Activated naive CD4-positive, alpha-beta T cell treated with anti-CD3 and anti-CD28 coated beads for 36 hours (primary cell): Measurements from ENCODE around the gene TRIB2. TPM values are rescaled to one million over a fixed set of nuclear protein-coding genes. Genes with fewer than 3 reads are reported as not detected.
"Not testable (repeated sequence)": the region's sequence is repeated elsewhere in the genome, so short reads cannot be mapped to it uniquely, and the experiment has no call there.

Experiments
- CTCF ChIA-PET: fragments of 350-600 bp; sonication (Branson Sonifier 250); formaldehyde crosslinking; loops from one replicate; lab custom pipeline; 2021; ENCODE audit warnings: antibody characterized with exemption; lab: Charles Lee
- DNase-seq: peaks from one replicate; pipeline ENCODE4 v3.0.0-alpha.2; 2020
- H3K27ac Mint-ChIP-seq: one replicate; pipeline ENCODE4 v1.8.0; 2021; ENCODE audit warnings: mild to moderate bottlenecking, mixed read lengths
- H3K27me3 Mint-ChIP-seq: one replicate; pipeline ENCODE4 v1.8.0; 2021; ENCODE audit warnings: low read depth, mixed read lengths
- H3K36me3 Mint-ChIP-seq: one replicate; pipeline ENCODE4 v1.8.0; 2021; ENCODE audit warnings: low read depth, mixed read lengths
- H3K4me1 Mint-ChIP-seq: one replicate; pipeline ENCODE4 v1.8.0; 2021; ENCODE audit warnings: low read depth, mixed read lengths
- H3K4me3 Mint-ChIP-seq: one replicate; pipeline ENCODE4 v1.8.0; 2021; ENCODE audit warnings: mild to moderate bottlenecking, moderate library complexity, mixed read lengths
- H3K9me3 Mint-ChIP-seq: one replicate; pipeline ENCODE4 v1.8.0; 2021; ENCODE audit warnings: mixed read lengths
- intact Hi-C: fragments of 100-400 bp; cut with micrococcal nuclease; formaldehyde crosslinking; loops from one replicate; pipeline ENCODE4 v1.15.1; 2023
- total RNA-seq, 2 experiments: library from RNA; stranded (reverse); gene quantifications; one replicate each; pipeline ENCODE4 v1.2.3, GENCODE V29; 2021

TRIB2 gene
- total RNA-seq, result 1 to 10 TPM; 3.7 to 4.4 TPM

DNA sequence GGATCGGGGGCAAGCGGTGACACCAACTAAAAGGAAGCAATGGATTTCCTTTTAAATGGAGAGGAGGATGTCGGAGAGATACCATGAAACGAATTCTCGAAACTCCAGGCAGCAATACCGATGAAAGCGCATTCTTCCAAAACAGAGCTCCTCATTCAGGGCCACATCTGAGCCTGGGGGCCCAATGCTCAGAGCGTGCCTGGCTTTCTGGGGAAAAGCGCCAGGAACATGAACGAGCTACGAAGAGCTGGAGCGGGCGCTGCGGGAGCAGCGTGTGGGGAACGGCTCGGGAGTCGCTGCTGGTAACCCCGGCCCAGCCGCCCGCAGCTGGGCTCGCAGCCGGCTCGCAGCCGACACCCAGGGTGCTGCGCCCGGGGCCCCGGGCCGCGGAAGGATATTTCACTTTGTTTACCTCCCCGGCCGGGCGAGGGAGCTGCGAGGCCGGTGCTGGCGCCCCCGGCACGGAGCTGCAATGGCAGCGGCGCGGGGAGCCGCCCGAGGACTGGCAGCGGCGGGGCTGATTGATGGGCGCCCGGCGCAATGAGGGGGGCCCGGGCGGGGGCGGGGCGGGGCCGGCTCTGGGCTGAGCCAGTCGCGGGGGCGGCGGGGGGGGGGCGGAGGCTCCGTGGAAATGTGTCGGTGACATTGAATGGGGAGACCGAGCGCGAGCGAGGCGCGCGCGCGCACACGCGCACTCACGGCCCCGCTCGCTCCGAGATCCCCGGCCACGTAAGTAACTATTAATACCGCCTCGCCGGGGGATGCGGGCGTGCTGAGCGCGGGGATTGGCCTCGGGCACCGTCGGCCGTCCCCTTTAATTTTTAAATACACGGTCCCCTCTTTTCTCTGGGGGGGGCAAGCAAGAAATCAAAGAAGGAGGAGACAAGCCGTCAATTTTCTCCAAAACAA is at the start of gene TRIB2:
Gene TRIB2, plus strand, starts transcription at position 655 of the 909 bp plus-strand sequence. CDS start 1,372 bp downstream, outside the sequence.
- CTCF ChIA-PET, result interaction anchor here (0.6 to 4.1 kb wide), 37 partner anchors 9 to 888 kb away, joined by 3 to 33 read pairs (median 4); no protein-coding TSS in a partner anchor
- H3K4me3 Mint-ChIP-seq, result peak within 1 kb of the TSS; percentile 96
- peaks cover 1% of the 10 kb centered on the region for H3K27me3 Mint-ChIP-seq
- no peaks in the 10 kb centered on the region for H3K9me3 Mint-ChIP-seq
- DNase-seq, result peak; percentile 84
- no peaks in the 10 kb centered on the region for H3K36me3 Mint-ChIP-seq
- intact Hi-C loops, result loop anchor here (1.0 to 5.0 kb wide), 14 partner anchors 161 to 1029 kb away; no protein-coding TSS in a partner anchor
- H3K4me1 Mint-ChIP-seq, result peaks cover 46% of the 10 kb centered on the region
- H3K27ac Mint-ChIP-seq, result peak within 1 kb of the TSS; percentile 76

- H3K27me3 Mint-ChIP-seq, result no peaks in the 10 kb centered on the region
- peaks cover 3% of the 10 kb centered on the region for H3K36me3 Mint-ChIP-seq
- DNase-seq, result no peak
- no peak overlapping the region for H3K27ac Mint-ChIP-seq
- intact Hi-C loops, result no loop called here
- no peaks in the 10 kb centered on the region for H3K4me1 Mint-ChIP-seq
- no peak overlapping the region for H3K4me3 Mint-ChIP-seq
- CTCF ChIA-PET, result no interaction called here
- H3K9me3 Mint-ChIP-seq, result peaks cover 7% of the 10 kb centered on the region
Measured at GRCh38 chr2:12669036-12669435, 47.7 kb upstream of the TRIB2 start.

- Mint-ChIP-seq H3K9me3 (no peaks in the 10 kb centered on the region), H3K36me3 (no peaks in the 10 kb centered on the region), H3K4me1 (no peaks in the 10 kb centered on the region), H3K27ac (no peak overlapping the region), H3K27me3 (no peaks in the 10 kb centered on the region), H3K4me3 (no peak overlapping the region)
- intact Hi-C loops, result no loop called here
- CTCF ChIA-PET, result interaction anchor here (0.7 to 0.8 kb wide), 2 partner anchors 16 to 44 kb away, joined by 3 to 6 read pairs; partner anchors contain the start of gene TRIB2
- DNase-seq, result no peak
Measured at GRCh38 chr2:12672711-12673315, 43.9 kb upstream of the TRIB2 start.

DNA sequence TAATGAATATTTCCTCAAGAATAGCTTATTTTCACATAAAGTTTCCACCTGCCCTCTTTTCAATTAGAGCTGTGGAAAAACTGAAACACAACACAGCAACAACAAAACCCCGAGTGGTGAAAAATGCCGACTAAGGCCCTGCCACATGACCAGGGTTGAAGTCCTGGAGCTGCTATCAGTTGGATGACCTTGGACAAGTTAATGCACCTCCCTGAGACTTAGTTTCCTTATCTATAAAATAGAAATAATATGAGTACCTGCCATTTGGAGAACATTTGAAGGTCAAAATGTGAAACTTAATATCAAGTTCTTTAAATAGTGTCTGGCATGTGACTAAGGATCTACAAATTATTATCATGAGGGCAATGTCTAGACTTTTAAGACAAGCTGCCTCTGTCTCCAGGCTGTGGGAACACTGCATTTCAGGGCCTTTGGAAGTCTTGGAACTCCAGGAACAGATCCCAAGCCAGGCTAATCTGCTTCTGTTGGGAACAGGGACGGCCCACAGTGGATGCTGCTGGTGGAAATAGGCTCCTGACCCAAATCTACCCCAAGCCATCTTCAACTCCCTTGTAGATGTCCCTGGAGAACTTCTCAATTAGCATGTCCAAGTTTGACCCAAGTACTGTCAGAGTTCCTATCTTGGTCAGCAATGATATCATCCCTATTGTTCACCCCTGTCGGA is 42.0 kb upstream of the TRIB2 start:
- CTCF ChIA-PET, result interaction anchor here (0.5 to 1.0 kb wide), 2 partner anchors 21 to 320 kb away, joined by 3 to 4 read pairs; no protein-coding TSS in a partner anchor
- Mint-ChIP-seq H3K4me3 (no peak overlapping the region), H3K9me3 (peaks cover 2% of the 10 kb centered on the region), H3K27me3 (no peaks in the 10 kb centered on the region), H3K4me1 (no peaks in the 10 kb centered on the region), H3K27ac (no peak overlapping the region), H3K36me3 (no peaks in the 10 kb centered on the region)
- DNase-seq, result no peak
- intact Hi-C loops, result no loop called here

GRCh38 chr2:12675352-12675795 is 41.4 kb upstream of the TRIB2 start:
- no peak overlapping the region for H3K27ac Mint-ChIP-seq
- H3K4me1 Mint-ChIP-seq, result no peaks in the 10 kb centered on the region
- H3K36me3 Mint-ChIP-seq, result no peaks in the 10 kb centered on the region
- H3K4me3 Mint-ChIP-seq, result no peak overlapping the region
- intact Hi-C loops, result no loop called here
- no peaks in the 10 kb centered on the region for H3K27me3 Mint-ChIP-seq
- H3K9me3 Mint-ChIP-seq, result peaks cover 8% of the 10 kb centered on the region
- no peak for DNase-seq
- CTCF ChIA-PET, result interaction anchor here (0.5 to 1.0 kb wide), 2 partner anchors 21 to 321 kb away, joined by 3 to 4 read pairs; no protein-coding TSS in a partner anchor

GRCh38 chr2:12675801-12676200 is 40.9 kb upstream of the TRIB2 start:
- CTCF ChIA-PET, result interaction anchor here (1.0 kb wide), 1 partner anchor 321 kb away, joined by 4 read pairs; no protein-coding TSS in a partner anchor
- intact Hi-C loops, result no loop called here

DNA sequence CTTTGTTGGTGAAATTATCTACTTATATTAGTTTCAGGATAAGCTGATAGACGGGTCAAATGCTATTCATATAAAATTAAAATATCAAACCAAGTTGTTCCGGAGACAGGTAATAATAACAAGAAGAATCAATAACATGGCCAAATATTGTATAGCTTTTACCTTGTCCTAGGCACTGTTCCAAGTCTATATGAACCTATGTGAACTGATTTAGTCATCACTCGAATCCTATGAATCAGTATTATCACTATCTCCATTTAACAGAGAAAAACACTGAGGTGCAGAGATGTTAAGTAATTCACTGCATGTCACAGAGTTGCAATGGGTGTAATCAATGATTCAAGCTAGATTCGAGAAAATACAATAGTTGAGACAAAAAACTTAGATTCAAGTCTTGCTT is 40.0 kb upstream of the TRIB2 start:
- Mint-ChIP-seq H3K4me1 (no peaks in the 10 kb centered on the region), H3K36me3 (no peaks in the 10 kb centered on the region), H3K9me3 (peaks cover 8% of the 10 kb centered on the region), H3K27ac (no peak overlapping the region), H3K4me3 (no peak overlapping the region), H3K27me3 (no peaks in the 10 kb centered on the region)
- no peak for DNase-seq
- CTCF ChIA-PET, result no interaction called here
- intact Hi-C loops, result no loop called here

More at GRCh38 chr2:12675801-12676200, 40.9 kb upstream of the TRIB2 start:
- Mint-ChIP-seq H3K4me3 (no peak overlapping the region), H3K27ac (no peak overlapping the region), H3K27me3 (no peaks in the 10 kb centered on the region), H3K4me1 (no peaks in the 10 kb centered on the region), H3K9me3 (peaks cover 8% of the 10 kb centered on the region), H3K36me3 (no peaks in the 10 kb centered on the region)
- no peak for DNase-seq

DNA sequence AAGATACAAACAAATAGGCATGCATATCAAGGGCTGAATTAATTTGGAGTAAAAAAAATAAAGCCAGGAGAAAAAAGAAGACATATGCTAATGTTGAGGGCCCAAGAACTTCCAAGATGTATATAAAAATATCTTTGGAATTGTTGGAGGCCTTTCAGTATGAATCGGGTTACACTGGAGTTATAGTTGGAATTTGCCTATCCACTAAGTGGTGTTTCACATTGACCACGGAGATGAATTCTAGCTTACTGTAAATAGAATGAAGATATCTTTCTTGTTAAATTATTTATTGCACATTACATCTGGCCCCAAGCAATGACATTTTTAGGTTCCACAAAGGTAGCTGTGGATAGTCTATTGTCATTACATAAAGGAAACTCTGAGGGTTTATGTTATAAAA is 38.5 kb upstream of the TRIB2 start:
- no peak for DNase-seq
- H3K4me3 Mint-ChIP-seq, result no peak overlapping the region
- no peak overlapping the region for H3K27ac Mint-ChIP-seq
- H3K36me3 Mint-ChIP-seq, result no peaks in the 10 kb centered on the region
- H3K4me1 Mint-ChIP-seq, result no peaks in the 10 kb centered on the region
- intact Hi-C loops, result no loop called here
- CTCF ChIA-PET, result interaction anchor here (0.6 kb wide), 1 partner anchor 214 kb away, joined by 4 read pairs; no protein-coding TSS in a partner anchor
- peaks cover 8% of the 10 kb centered on the region for H3K9me3 Mint-ChIP-seq
- H3K27me3 Mint-ChIP-seq, result no peaks in the 10 kb centered on the region

DNA sequence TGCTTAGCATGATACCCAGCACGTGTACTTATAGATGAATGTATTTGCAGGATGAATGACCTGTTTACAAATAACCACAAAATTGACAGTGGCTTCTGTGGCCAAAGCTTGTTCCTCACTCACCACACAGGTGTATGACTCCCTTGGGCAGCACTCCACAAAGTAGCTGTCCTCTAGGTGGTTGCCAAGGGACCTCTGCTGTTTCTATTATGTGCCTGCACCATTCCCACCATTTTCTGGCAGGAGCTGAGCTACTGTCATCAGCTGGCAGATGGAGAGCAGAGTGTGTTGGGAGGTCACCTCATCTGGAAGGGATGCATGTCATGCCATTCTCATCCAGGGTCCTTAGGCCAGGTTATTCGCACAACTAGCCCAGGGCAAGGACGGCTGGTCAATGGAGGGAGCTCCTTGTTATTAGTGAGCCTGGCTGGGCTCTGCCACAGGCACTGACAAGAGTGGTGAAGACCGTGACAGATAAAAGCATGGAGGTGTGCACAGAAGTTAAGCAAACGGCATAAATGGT is 37.1 kb upstream of the TRIB2 start:
- no peaks in the 10 kb centered on the region for H3K36me3 Mint-ChIP-seq
- CTCF ChIA-PET, result interaction anchor here (1.3 kb wide), 1 partner anchor 36 kb away, joined by 3 read pairs; no protein-coding TSS in a partner anchor
- no peak overlapping the region for H3K27ac Mint-ChIP-seq
- H3K4me1 Mint-ChIP-seq, result no peaks in the 10 kb centered on the region
- no peak overlapping the region for H3K4me3 Mint-ChIP-seq
- no peak for DNase-seq
- peaks cover 8% of the 10 kb centered on the region for H3K9me3 Mint-ChIP-seq
- H3K27me3 Mint-ChIP-seq, result no peaks in the 10 kb centered on the region
- intact Hi-C loops, result no loop called here

DNA sequence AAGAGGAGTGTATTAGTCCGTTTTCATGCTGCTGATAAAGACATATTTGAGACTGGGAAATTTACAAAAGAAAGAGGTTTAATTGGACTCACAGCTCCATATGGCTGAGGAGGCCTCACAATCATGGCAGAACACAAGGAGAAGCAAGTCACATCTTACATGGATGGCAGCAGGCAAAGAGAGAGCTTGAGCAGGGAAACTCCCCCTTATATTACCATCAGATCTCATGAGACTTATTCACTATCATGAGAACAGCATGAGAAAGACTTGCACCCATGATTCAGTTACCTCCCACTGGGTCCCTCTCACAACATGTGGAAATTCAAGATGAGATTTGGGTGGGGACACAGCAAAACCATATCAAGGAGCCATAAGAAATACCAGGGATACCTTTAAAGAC is 36.6 kb upstream of the TRIB2 start:
- H3K36me3 Mint-ChIP-seq, H3K27me3 Mint-ChIP-seq, H3K4me3 Mint-ChIP-seq, H3K4me1 Mint-ChIP-seq, intact Hi-C loops, H3K9me3 Mint-ChIP-seq, DNase-seq, H3K27ac Mint-ChIP-seq: not testable (repeated sequence)
- CTCF ChIA-PET, result interaction anchor here (1.3 kb wide), 1 partner anchor 35 kb away, joined by 3 read pairs; no protein-coding TSS in a partner anchor

DNA sequence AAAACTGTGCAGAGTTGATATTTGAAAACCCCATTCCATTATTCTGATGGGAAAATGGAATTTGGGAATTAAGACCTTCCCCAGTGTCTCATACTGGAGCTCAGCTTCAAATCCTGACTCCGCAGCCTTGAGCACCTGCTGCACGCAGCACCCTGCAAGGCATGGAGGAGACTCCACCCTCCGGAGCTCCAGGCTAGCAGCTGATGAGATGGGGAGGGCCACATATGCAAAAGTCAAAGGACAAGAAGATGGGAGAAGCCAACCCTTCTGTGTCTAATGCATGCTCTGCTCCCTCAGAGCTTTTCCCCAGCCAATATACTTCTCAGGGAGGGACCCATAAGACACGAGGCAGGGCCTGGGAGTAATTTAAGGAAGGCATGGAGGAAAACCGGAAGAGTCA is 34.7 kb upstream of the TRIB2 start:
- no peak overlapping the region for H3K4me3 Mint-ChIP-seq
- CTCF ChIA-PET, result no interaction called here
- H3K9me3 Mint-ChIP-seq, result peaks cover 8% of the 10 kb centered on the region
- no peaks in the 10 kb centered on the region for H3K27me3 Mint-ChIP-seq
- no peak overlapping the region for H3K27ac Mint-ChIP-seq
- DNase-seq, result no peak
- H3K36me3 Mint-ChIP-seq, result no peaks in the 10 kb centered on the region
- intact Hi-C loops, result no loop called here
- H3K4me1 Mint-ChIP-seq, result no peaks in the 10 kb centered on the region
